HG02884 (cell line): Measurements from ENCODE around the gene NAGPA.

Source experiments
- ATAC-seq: cut with Tn5 transposase; IDR thresholded peaks from one replicate; pipeline ENCODE4 v1.9.1; 2021; ENCODE audit warnings: mild to moderate bottlenecking, moderate library complexity; ENCODE audit not compliant: unreplicated experiment

NAGPA gene

GRCh38 chr16:5004311-5004710 lies 29.4 kb downstream of the NAGPA start:
- ATAC-seq: no peak

- no peak for ATAC-seq
These were observed 29.9 kb downstream of the NAGPA start for GRCh38 chr16:5003828-5004227.

GRCh38 chr16:5003211-5003610 lies 30.5 kb downstream of the NAGPA start:
- no peak for ATAC-seq

GRCh38 chr16:5002699-5003143 lies 31.0 kb downstream of the NAGPA start:
- ATAC-seq: no peak

GRCh38 chr16:5001986-5002385 lies 31.7 kb downstream of the NAGPA start:
- ATAC-seq: no peak

- no peak for ATAC-seq
These were observed 32.2 kb downstream of the NAGPA start for GRCh38 chr16:5001571-5001970.

- no peak for ATAC-seq
These were observed 33.1 kb downstream of the NAGPA start for GRCh38 chr16:5000573-5001001.

GRCh38 chr16:4994719-4995434 lies 38.9 kb downstream of the NAGPA start:
- no peak for ATAC-seq

GRCh38 chr16:4991754-4992153 lies 42.0 kb downstream of the NAGPA start:
- ATAC-seq: no peak

GRCh38 chr16:4990415-4990814 lies 43.3 kb downstream of the NAGPA start:
- ATAC-seq: no peak

- no peak for ATAC-seq
These were observed 44.2 kb downstream of the NAGPA start for GRCh38 chr16:4989391-4990006.

GRCh38 chr16:4988647-4989046 lies 45.1 kb downstream of the NAGPA start:
- no peak for ATAC-seq

GRCh38 chr16:4987580-4988374 lies 46.0 kb downstream of the NAGPA start:
- ATAC-seq: no peak

- no peak for ATAC-seq
These were observed 46.5 kb downstream of the NAGPA start for GRCh38 chr16:4987250-4987579.

- no peak for ATAC-seq
These were observed 49.4 kb downstream of the NAGPA start for GRCh38 chr16:4984174-4984990.

- no peak for ATAC-seq
These were observed 51.5 kb downstream of the NAGPA start for GRCh38 chr16:4982056-4982867.

- ATAC-seq: no peak
These were observed 52.3 kb downstream of the NAGPA start for GRCh38 chr16:4981473-4981872.

- ATAC-seq: no peak
These were observed 53.0 kb downstream of the NAGPA start for GRCh38 chr16:4980691-4981090.

GRCh38 chr16:4979736-4980660 lies 53.7 kb downstream of the NAGPA start:
- ATAC-seq: no peak
